ENCODE data around the gene ALOX15.

DNA sequence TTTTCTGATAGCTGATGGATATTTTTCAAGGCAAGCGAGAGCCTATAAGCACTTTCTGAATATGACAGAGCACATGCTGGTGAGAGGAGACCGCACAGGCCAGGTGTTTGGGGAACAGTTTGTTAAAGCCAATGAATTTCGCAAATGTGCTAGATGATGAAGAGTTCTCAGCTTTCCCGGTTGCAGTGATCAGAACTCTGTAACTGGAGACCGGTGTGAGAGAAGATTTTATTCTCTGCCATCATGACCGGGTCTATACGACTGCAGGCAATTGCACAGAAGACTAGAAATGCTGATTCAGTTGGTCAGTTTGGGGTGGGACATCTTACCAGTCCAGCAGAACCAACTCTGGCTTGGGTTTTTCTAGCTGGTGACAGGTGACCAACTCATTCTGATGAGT, 31.7 kb downstream of the ALOX15 start:
- TF ChIP-seq, protein P1, sequence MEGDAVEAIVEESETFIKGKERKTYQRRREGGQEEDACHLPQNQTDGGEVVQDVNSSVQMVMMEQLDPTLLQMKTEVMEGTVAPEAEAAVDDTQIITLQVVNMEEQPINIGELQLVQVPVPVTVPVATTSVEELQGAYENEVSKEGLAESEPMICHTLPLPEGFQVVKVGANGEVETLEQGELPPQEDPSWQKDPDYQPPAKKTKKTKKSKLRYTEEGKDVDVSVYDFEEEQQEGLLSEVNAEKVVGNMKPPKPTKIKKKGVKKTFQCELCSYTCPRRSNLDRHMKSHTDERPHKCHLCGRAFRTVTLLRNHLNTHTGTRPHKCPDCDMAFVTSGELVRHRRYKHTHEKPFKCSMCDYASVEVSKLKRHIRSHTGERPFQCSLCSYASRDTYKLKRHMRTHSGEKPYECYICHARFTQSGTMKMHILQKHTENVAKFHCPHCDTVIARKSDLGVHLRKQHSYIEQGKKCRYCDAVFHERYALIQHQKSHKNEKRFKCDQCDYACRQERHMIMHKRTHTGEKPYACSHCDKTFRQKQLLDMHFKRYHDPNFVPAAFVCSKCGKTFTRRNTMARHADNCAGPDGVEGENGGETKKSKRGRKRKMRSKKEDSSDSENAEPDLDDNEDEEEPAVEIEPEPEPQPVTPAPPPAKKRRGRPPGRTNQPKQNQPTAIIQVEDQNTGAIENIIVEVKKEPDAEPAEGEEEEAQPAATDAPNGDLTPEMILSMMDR (IDR thresholded peaks at IDR 0.05; ENCODE audit: borderline replicate concordance, extremely low read depth, low read length, poor library complexity, severe bottlenecking), result no peak
- no peak for TF ChIP-seq EZH2 (IDR thresholded peaks at IDR 0.05; ENCODE audit: borderline replicate concordance, low read depth, low read length, severe bottlenecking)
